OCI-LY7 (cell line): Measurements from ENCODE around the gene ELMO1.

Source experiments
- EZH2phosphoT487 ChIP-seq: fragments of 200-600 bp; sonication (generic); IDR thresholded peaks from 2 replicates; pipeline ENCODE4 v1.6.1; 2018; ENCODE audit warnings: low read depth, borderline replicate concordance, mild to moderate bottlenecking, mixed run types, antibody characterized with exemption, low read length, moderate library complexity, mixed read lengths
- TF ChIP-seq, protein P1 (sequence below): fragments of 200-600 bp; sonication (generic); conservative IDR thresholded peaks from 2 replicates; pipeline ENCODE4 v1.5.1; 2014; ENCODE audit warnings: mild to moderate bottlenecking, antibody characterized with exemption, low read length, moderate library complexity, mixed read lengths

DNA sequence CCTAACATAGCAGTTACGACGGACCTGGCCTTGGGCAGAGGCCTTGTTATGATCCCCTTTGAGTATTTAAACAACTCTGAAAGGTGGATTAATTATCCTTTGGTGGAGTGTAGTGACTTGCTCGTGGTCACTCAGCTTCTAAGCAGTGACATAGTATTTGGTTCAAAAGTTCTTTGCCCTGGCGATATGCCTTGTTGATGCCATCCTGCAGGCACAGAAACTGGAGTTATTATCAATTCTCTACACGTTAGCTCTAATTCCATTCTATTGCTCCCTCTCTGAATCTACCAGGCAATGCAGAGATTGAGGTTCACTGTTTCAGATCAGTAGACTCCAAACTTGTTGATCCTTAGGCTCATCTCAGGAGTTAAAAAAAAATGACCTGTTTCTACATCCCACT, 32.5 kb upstream of the ELMO1 start:
- TF ChIP-seq, protein P1, sequence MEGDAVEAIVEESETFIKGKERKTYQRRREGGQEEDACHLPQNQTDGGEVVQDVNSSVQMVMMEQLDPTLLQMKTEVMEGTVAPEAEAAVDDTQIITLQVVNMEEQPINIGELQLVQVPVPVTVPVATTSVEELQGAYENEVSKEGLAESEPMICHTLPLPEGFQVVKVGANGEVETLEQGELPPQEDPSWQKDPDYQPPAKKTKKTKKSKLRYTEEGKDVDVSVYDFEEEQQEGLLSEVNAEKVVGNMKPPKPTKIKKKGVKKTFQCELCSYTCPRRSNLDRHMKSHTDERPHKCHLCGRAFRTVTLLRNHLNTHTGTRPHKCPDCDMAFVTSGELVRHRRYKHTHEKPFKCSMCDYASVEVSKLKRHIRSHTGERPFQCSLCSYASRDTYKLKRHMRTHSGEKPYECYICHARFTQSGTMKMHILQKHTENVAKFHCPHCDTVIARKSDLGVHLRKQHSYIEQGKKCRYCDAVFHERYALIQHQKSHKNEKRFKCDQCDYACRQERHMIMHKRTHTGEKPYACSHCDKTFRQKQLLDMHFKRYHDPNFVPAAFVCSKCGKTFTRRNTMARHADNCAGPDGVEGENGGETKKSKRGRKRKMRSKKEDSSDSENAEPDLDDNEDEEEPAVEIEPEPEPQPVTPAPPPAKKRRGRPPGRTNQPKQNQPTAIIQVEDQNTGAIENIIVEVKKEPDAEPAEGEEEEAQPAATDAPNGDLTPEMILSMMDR = no peak
- TF ChIP-seq EZH2phosphoT487 = no peak
